Upper lobe of right lung (tissue), 1 donor: Measurements from ENCODE around the gene PDLIM1. TPM values are rescaled to one million over a fixed set of nuclear protein-coding genes. Genes with fewer than 3 reads are reported as not detected.

Experiments
- ATAC-seq: fragments of 200-7000 bp; cut with Tn5 transposase; one replicate; pipeline ENCODE4 v1.9.1; 2020; ENCODE audit warnings: mild to moderate bottlenecking, moderate library complexity
- DNase-seq: peaks from one replicate; pipeline ENCODE4 v3.0.0-alpha.2; 2020
- H3K27ac ChIP-seq: fragments of 200-600 bp; one replicate; pipeline ENCODE4 v1.8.0; 2022
- H3K27me3 ChIP-seq: fragments of 200-600 bp; one replicate; pipeline ENCODE4 v1.8.0; 2022; ENCODE audit warnings: mild to moderate bottlenecking
- H3K36me3 ChIP-seq: fragments of 200-600 bp; one replicate; pipeline ENCODE4 v1.8.0; 2022
- H3K4me1 ChIP-seq: fragments of 200-600 bp; one replicate; pipeline ENCODE4 v1.8.0; 2022
- H3K4me3 ChIP-seq: fragments of 200-600 bp; one replicate; pipeline ENCODE4 v1.8.0; 2022; ENCODE audit warnings: mild to moderate bottlenecking
- H3K9me3 ChIP-seq: fragments of 200-600 bp; one replicate; pipeline ENCODE4 v1.8.0; 2022
- CTCF ChIP-seq: fragments of 200-600 bp; IDR thresholded peaks from one replicate; pipeline ENCODE4 v1.8.0; 2022; ENCODE audit warnings: antibody characterized with exemption
- intact Hi-C: fragments of 100-400 bp; cut with DNase I; formaldehyde crosslinking; loops from one replicate; pipeline ENCODE4 v1.11.0; 2022
- total RNA-seq: library from RNA; stranded (reverse); fragmentation: NEBNext Ultra II Directional; extraction: Animal tissue kit (Norgen Biotek cat#: 25700); gene quantifications from one replicate; pipeline ENCODE4 v1.2.1, GENCODE V29; 2021
- donor health status: DM: no; HTN: yes; CAD: no; lungs with severe emphysema.

PDLIM1 gene
- total RNA-seq, 1 donor from 2014 or later: 190 TPM

- no peak for DNase-seq
- intact Hi-C loops: no loop called here
- peaks cover 59% of the 10 kb centered on the region for H3K4me1 ChIP-seq
- H3K36me3 ChIP-seq: no peaks in the 10 kb centered on the region
- peak overlapping the region; percentile 15 for H3K27ac ChIP-seq
- no peak for TF ChIP-seq CTCF
- no peaks in the 10 kb centered on the region for H3K27me3 ChIP-seq
- no peak overlapping the region for H3K4me3 ChIP-seq
- H3K9me3 ChIP-seq: no peaks in the 10 kb centered on the region
- no peak for ATAC-seq
These were observed 10.2 kb downstream of the PDLIM1 start for GRCh38 chr10:95280637-95281036.

- Histone ChIP-seq H3K4me1 (peaks cover 71% of the 10 kb centered on the region), H3K9me3 (no peaks in the 10 kb centered on the region)
- no peak for ATAC-seq
These were observed 11.6 kb downstream of the PDLIM1 start for GRCh38 chr10:95279042-95279820.

GRCh38 chr10:95278061-95278988 is 12.5 kb downstream of the PDLIM1 start:
- intact Hi-C loops: no loop called here
- peak overlapping the region; percentile 34 for H3K27ac ChIP-seq

More at GRCh38 chr10:95279042-95279820, 11.6 kb downstream of the PDLIM1 start:
- Histone ChIP-seq H3K27ac (peak overlapping the region; percentile 25), H3K27me3 (no peaks in the 10 kb centered on the region), H3K4me3 (no peak overlapping the region), H3K36me3 (no peaks in the 10 kb centered on the region)
- intact Hi-C loops: no loop called here
- DNase-seq: no peak
- no peak for TF ChIP-seq CTCF

GRCh38 chr10:95277614-95278013 is 13.2 kb downstream of the PDLIM1 start:
- peaks cover 81% of the 10 kb centered on the region for H3K4me1 ChIP-seq
- ATAC-seq: no peak

More at GRCh38 chr10:95278061-95278988, 12.5 kb downstream of the PDLIM1 start:
- peak; percentile 25 for ATAC-seq
- Histone ChIP-seq H3K9me3 (no peaks in the 10 kb centered on the region), H3K36me3 (no peaks in the 10 kb centered on the region), H3K27me3 (no peaks in the 10 kb centered on the region), H3K4me3 (no peak overlapping the region), H3K4me1 (peaks cover 77% of the 10 kb centered on the region)
- no peak for DNase-seq
- TF ChIP-seq CTCF: no peak

GRCh38 chr10:95277201-95277570 is 13.6 kb downstream of the PDLIM1 start:
- Histone ChIP-seq H3K27ac (no peak overlapping the region), H3K27me3 (no peaks in the 10 kb centered on the region), H3K36me3 (no peaks in the 10 kb centered on the region), H3K4me3 (no peak overlapping the region), H3K4me1 (peaks cover 81% of the 10 kb centered on the region), H3K9me3 (no peaks in the 10 kb centered on the region)
- intact Hi-C loops: no loop called here
- DNase-seq: no peak
- TF ChIP-seq CTCF: no peak
- no peak for ATAC-seq

More at GRCh38 chr10:95277614-95278013, 13.2 kb downstream of the PDLIM1 start:
- TF ChIP-seq CTCF: no peak
- Histone ChIP-seq H3K4me3 (no peak overlapping the region), H3K27me3 (no peaks in the 10 kb centered on the region), H3K9me3 (no peaks in the 10 kb centered on the region), H3K27ac (no peak overlapping the region), H3K36me3 (no peaks in the 10 kb centered on the region)
- intact Hi-C loops: no loop called here
- no peak for DNase-seq
